Activated CD8-positive, alpha-beta memory T cell treated with anti-CD3 and anti-CD28 coated beads, Interleukin-2, amount 50 U/mL, for 48 hours (primary cell): Measurements from ENCODE around the gene COA6.
"Not testable (repeated sequence)": the region's sequence is repeated elsewhere in the genome, so short reads cannot be mapped to it uniquely, and the experiment has no call there.

ENCODE experiments used
- DNase-seq: peaks from one replicate; pipeline ENCODE4 v3.0.0-alpha.2; 2020

COA6 gene

DNA sequence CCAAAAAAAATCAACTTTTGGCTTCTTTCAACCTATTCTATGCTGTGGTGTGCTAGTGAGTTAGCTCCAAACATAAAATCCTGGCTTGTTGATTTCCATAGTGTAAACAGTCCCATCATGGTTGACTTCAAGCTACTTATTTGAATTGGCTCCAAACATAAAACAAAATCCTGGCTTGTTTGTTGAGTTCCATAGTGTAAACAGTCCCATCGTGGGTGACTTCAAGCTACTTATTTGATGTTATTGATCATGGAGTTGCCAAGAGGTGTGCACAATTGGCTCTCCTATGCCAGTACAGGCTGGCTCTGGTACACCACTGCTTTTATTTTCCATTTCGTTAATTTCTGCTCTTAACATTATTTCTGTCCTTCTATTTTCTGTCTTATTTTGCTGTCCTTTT is 1.8 kb upstream of the COA6 start:
- no peak for DNase-seq

DNA sequence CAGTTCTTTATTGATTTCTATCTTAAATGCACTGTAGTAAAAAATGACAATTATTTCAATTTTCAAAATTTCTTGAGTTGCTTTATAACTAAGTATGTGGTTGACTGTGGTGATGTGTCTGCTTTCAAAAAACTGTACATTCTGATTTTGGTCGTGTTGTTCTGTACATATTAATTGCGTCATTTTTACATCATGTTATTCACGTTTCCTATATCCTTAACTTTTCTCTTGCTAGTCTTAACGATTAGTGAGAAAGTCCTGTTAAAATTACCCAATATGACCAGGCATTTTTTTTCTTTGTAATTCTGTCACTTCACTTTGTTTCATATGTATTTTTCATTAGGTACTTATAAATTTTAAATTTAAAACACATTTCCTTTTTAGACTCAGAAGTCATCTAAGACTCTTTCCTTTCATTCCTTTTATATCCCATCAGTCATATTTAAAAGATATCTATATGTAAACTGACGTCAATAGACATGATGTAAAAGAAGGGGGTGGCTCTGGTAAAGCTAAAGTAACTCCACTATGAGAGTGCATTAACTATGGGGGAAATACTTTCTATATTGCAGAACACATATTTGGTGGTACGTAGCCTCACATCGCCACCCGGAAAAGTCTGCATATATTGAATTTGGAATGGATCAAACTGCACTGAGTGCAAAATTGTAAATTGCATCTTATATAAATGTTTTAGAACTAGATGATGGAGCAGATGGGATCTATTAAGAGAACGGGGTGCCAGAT is 1.1 kb upstream of the COA6 start:
- no peak for DNase-seq

- no peak for DNase-seq
Measured at GRCh38 chr1:234373959-234374254, 651 bp downstream of the COA6 start.

DNA sequence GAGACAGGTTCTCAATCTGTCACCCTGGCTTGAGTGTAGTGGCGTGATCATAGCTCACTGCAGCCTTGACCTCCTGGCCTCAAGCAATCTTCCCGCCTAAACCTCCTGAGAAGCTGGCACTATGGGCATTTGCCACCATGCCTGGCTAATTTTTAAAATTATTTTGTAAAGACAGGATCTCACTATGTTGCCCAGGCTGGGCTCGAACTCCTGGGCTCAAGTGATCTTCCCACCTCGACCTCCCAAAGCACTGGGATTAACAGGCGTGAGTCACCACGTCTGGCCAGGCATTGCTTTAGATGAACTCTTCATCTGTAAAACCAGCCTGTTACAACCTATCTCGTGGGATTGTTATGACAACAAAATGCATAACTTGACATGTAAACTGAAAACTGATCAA is 2.4 kb downstream of the COA6 start:
- no peak for DNase-seq

DNA sequence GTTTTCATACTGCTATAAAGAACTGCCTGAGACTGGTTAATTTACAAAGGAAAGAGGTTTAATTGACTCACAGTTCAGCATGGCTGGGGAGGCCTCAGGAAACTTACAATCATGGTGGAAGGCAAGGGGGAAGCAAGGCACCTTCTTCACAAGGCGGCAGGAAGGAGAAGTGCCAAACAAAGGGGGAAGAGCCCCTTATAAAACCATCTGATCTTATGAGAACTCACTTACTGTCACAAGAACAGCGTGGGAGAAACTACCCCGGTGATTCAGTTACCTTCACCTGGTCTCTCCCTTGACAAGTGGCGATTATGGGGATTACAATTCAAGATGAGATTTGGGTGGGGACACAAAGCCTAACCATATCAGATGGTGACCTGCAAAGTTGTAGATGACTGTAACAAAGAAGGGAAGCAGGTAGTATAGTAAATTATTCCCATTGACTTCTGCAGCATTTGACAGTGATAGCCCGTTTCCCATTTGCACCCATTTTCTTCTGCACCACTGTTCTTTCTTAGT is 6.4 kb downstream of the COA6 start:
- DNase-seq = not testable (repeated sequence)

DNA sequence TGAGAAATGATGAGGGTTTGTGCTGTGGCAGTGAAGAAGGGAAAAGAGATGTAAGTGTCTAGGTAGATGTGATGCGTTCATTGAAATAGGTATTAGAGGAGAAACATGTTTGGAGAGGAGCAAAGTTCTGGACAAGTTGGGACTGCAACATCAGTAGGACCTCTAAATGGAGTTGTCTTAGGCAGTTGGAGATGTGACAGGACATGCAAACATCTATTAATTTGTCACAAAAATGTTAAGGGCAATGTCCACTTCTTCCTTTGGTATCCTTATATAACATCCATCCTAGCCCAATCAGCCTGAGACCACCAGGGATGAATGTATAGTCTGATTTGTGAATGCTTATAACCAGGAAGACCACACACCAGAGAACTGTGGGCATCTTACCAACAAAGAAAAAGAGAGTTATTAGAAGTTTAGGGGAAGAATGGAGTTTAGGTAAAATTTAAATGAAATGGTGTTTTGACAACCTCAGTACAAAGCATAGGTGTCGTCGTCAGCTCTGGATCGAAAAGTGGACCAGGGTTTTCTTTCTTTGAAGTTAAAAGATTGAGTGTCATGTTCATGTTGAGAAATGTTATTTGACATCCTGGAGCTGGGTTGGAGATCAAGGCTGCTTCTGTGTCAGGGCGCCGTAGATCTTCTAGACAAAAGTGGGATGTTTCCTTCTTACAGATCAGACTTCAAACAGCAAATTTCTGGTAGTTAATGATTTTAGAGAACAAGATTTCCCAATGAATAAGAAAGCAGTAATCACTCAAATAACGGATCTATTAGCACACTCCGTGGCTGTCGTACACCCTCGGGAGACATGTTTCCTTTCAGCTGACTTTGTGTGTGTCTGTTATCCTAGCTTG is 8.7 kb downstream of the COA6 start:
- DNase-seq = no peak

DNA sequence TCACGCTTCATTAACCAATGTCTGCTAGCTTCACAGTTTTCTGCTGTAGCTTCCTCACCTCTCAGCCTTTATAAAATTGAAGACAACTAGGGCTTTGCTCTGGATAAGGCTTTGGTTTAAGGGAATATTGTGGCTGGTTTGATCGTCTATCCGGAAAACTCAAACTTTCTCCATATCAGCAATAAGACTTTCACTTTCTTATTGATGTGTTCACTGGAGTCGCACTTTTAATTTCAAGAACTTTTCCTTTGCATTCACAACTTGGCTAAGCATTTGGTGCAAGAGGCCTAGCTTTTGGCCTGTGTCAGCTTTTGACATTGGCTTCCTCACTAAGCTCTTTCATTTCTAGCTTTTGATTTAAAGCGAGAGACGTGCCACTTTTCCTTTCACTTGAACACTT is 12.9 kb downstream of the COA6 start:
- DNase-seq = no peak

DNA sequence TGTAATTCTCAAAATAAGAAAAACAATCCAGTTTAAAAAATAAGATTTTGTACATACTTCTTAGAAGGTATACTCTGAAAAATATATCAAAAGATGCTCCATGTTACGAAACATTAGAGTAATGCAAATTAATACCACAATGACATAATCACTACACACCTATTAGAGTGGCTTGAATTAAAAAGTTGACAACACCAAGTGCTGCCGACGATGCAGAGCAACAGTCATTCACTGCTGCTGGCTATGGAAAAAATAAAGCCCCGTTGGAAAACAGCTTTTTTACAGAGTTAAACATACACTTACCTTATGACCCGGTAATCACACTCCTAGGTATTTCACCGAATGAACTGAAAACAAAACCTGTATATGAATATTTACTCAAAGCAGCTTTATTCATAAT is 14.8 kb downstream of the COA6 start:
- no peak for DNase-seq

- DNase-seq = no peak
Measured at GRCh38 chr1:234393190-234393589, 19.9 kb downstream of the COA6 start.

DNA sequence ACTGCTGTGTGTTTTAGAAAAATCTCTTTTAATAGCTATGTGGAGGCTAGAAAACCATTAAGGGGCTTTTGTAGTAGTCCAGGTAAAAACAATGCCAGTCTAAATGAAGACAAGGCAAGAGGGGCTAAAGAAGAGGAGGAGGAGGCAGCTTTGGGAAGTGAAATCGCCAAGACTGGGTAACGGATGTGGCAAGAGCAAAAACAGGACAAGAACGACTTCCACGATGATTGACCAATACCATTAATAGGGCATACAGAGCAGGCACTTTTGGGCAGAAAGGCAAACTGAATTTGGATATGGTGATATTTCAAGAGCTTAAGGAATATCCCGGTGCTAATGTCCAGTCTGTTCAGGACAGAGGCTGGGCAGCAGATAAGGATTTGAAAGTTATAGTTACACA is 22.0 kb downstream of the COA6 start:
- no peak for DNase-seq

DNA sequence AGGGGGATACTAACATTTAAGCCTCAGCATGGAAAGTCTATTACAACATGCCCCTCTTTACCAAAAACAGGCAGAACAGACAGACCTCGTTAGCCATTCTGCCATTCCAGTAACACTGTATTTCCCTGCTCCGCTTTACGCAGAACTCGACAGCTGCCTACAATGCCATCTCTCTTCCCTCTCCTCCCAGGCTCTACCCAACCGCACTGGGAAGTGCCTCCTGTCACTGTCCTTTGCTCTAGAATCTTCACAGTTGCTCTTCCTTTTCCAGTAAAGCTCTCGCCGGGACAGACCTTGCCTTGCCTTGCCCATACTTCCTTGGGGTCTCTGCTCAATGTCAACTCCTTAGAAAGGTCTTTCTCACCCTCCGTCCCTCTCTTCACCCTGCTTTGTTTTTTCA is 22.8 kb downstream of the COA6 start:
- no peak for DNase-seq

DNA sequence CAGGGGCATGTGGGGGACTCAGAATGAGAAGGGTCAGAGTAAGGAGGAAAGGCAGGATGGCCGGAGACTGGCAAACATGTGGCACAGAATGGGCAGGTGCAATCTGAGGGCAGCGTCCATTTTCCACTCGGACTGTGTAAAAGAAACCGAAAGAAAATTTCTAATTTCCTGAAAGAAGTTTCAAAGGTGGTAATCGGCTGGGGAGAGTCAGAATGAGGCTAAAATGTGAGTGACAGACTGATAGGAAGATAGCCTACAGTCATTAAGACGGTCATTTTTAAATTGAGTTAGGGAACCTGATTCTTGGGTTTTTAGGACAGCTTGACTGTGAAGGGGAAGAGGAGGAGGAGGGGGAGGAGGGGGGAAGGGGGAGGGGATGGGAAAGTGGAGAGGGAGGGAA is 23.6 kb downstream of the COA6 start:
- no peak for DNase-seq

DNA sequence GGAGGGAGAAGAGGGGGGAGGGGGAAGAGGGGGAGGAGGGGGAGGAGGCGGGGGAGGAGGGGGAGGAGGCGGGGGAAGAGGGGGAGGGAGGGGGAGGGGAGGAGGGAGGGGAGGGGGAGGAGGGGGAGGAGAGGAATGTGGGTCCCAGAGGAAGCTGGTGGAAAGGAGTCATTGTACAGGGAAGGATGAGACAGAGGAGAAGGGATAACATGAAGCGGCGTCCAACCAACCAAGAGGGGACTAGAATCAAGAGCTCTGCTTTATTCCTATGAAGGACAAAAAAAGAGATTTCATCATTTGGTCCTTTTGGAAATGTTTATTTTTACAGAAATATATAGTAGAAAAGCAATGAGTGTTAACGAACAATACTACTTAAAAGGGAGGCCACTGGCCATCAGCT is 24.5 kb downstream of the COA6 start:
- no peak for DNase-seq

DNA sequence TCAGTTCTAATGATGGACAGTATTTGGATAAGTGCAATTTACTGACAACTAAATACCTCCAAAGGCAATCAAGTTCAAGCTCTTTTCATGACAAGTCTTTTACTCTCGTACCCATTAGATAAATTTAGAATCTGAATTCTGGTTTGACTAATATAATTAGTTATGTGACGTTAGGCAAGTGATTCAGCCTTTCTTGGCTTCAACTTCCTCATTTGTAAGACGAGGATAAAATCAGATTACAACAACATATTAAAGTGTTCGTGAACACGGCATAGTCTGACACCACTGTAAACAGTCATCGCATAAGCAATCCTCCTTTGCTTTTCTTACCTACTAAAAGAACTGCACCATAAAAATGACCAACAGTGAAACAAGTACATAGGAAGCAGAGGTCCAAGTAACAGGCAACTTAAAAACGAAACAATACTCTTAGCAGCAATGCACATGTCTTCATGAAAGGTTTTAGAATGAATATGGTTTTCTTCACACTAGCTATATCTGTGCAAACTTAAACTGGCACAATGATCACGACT is 25.7 kb downstream of the COA6 start:
- no peak for DNase-seq

- not testable (repeated sequence) for DNase-seq
Measured at GRCh38 chr1:234399515-234399914, 26.3 kb downstream of the COA6 start.

GRCh38 chr1:234400773-234401172 is 27.5 kb downstream of the COA6 start:
- DNase-seq = no peak

GRCh38 chr1:234401658-234402057 is 28.4 kb downstream of the COA6 start:
- DNase-seq = no peak

- no peak for DNase-seq
Measured at GRCh38 chr1:234402939-234403338, 29.7 kb downstream of the COA6 start.

DNA sequence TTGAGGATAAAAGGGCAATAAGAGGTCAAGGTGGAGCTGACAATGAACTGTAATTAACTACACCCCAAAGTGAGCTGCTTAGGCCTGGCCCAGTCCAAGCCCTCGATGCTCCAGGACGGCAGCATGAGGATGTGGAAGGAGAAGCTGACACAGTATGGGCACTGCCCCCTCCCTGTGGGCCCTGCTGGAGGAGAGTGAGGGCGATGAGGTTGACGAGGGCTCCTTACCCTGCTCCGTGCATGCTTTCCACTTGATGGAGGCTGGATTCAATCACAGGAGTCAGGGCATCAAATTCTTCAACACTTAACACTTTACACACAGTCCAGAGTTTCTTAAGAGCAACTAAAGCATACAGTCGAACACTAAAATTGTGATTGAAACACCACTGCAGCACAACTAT is 32.4 kb downstream of the COA6 start:
- DNase-seq = no peak

GRCh38 chr1:234406871-234407270 is 33.6 kb downstream of the COA6 start:
- DNase-seq = no peak

DNA sequence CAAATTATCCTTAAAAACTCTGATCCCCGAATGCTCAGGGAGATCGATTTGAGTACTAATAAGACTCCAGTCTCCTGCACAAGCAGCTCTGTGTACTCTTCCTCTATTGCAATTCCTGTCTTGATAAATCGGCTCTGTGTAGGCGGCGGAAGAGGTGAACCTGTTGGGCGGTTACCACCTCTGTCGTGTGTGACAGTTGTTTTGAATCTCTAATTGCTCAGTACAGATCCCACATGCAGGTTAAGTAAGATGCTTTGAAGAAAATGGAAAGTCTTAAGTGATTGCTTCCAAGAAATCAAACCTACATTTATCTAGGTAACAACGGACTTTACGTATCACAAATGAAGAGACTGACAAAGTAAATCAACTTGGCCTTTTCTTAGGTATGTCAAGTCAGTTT is 35.5 kb downstream of the COA6 start:
- no peak for DNase-seq

GRCh38 chr1:234409328-234409727 is 36.1 kb downstream of the COA6 start:
- no peak for DNase-seq

DNA sequence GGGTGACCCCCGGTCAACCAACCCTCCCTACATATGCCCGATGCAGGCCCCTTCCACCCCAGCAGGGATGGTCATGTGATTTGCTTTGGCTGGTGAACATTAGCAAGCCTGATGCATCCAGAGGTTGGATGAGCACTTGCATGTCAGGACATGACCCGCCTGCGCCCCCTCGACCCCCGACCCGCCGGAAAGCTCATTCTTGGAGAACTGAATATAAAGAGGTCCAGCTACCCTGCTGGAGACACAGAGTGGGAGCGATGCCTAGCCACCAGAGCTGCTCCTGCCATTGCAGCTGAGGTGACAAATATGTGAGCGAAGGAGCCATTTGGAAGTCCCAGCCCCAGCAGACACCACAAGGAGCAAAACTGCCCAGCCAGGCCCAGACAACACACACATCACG is 39.6 kb downstream of the COA6 start:
- no peak for DNase-seq

DNA sequence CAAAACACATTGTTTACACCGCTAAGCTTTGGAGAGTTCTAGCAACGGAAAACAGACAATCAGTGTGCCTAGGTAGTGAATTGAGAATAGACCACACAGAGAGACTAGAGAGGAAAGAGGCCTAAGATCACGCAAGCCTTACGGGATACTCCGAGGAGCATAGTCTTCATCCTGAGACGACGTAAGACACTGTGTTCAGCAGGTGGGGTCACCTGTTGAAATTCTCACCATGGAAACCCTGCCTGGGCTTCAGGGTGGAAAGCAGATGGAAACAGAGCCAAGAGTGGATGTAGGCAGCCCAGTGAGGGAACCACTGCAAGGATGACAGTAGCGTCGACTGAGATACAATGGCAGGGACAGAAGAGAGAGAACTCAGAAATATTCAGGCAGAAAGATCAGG is 40.2 kb downstream of the COA6 start:
- no peak for DNase-seq
